ENCODE results near the gene ECM1. TPM values are rescaled to one million over a fixed set of nuclear protein-coding genes. Genes with fewer than 3 reads are reported as not detected.

ECM1 gene
- total RNA-seq, 1 experiment from 2014 or later = 1.4 TPM

- Mint-ChIP-seq H3K4me1 (peaks cover 10 to 20% of the 10 kb centered on the region in 2 experiments), H3K4me3 (no peak overlapping the region), H3K9me3 (no peaks in the 10 kb centered on the region), H3K27ac (no peak overlapping the region; a peak in 1 of 7 replicates), H3K27me3 (ENCODE audit: low read depth) (no peaks in the 10 kb centered on the region; the same call in 1 of the 2 replicates), H3K36me3 (ENCODE audit: insufficient read depth in 1 of 3, low read depth in 3 of 3) (no peaks in the 10 kb centered on the region)
- no peak overlapping the region for H2AFZ ChIP-seq (ENCODE audit: low read length)
- H4K8ac ChIP-seq (replicated peaks; ENCODE audit: insufficient read length, low read depth, low read length) = no peak overlapping the region
- no peaks in the 10 kb centered on the region for H3K79me2 ChIP-seq (ENCODE audit: insufficient read depth, low read length)
- no peak overlapping the region for H2BK120ac ChIP-seq (ENCODE audit: low read depth, low read length, poor library complexity, severe bottlenecking)
- no peak overlapping the region for H3T11ph ChIP-seq (ENCODE audit: low read length)
- H2BK15ac ChIP-seq (ENCODE audit: low read depth, low read length) = no peak overlapping the region
- DNase-seq = no peak
- no peak overlapping the region for H3K18ac ChIP-seq (ENCODE audit: insufficient read length, low read depth, low read length)
- H3K4me2 ChIP-seq (ENCODE audit: insufficient read depth, insufficient read length, low read length) = no peak overlapping the region
- H4K20me1 ChIP-seq (ENCODE audit: control insufficient read depth, insufficient read depth, insufficient read length) = no peaks in the 10 kb centered on the region
- H2AK5ac ChIP-seq (ENCODE audit: insufficient read length, low read length) = no peak overlapping the region
- H3K23me2 ChIP-seq (ENCODE audit: insufficient read length, low read depth, low read length, poor library complexity, severe bottlenecking) = no peaks in the 10 kb centered on the region
- no peak overlapping the region for H3K14ac ChIP-seq (ENCODE audit: insufficient read depth, low read length)
- no peak overlapping the region for H3K9ac ChIP-seq (ENCODE audit: extremely low read depth, insufficient read length, low read length)
- no peak overlapping the region for H3K56ac ChIP-seq (ENCODE audit: insufficient read length, low read depth, low read length)
- H4K91ac ChIP-seq (ENCODE audit: insufficient read length, low read depth, low read length) = no peak overlapping the region
- H3K27me3 ChIP-seq (ENCODE audit: insufficient read depth, low read length) = no peaks in the 10 kb centered on the region
- H3K4ac ChIP-seq (ENCODE audit: low read depth, low read length) = no peak overlapping the region
- H4K5ac ChIP-seq (ENCODE audit: insufficient read length, low read depth, low read length) = no peak overlapping the region
- no peak overlapping the region for H2BK5ac ChIP-seq (ENCODE audit: insufficient read length, low read length)
- WGBS (ENCODE audit: extremely low coverage, insufficient read length, low lambda C conversion rate) = no CpG with 5 or more reads among the region's 5 CpGs
- H2BK20ac ChIP-seq (ENCODE audit: low read depth, low read length, poor library complexity, severe bottlenecking) = no peak overlapping the region
- TF ChIP-seq, protein P1, sequence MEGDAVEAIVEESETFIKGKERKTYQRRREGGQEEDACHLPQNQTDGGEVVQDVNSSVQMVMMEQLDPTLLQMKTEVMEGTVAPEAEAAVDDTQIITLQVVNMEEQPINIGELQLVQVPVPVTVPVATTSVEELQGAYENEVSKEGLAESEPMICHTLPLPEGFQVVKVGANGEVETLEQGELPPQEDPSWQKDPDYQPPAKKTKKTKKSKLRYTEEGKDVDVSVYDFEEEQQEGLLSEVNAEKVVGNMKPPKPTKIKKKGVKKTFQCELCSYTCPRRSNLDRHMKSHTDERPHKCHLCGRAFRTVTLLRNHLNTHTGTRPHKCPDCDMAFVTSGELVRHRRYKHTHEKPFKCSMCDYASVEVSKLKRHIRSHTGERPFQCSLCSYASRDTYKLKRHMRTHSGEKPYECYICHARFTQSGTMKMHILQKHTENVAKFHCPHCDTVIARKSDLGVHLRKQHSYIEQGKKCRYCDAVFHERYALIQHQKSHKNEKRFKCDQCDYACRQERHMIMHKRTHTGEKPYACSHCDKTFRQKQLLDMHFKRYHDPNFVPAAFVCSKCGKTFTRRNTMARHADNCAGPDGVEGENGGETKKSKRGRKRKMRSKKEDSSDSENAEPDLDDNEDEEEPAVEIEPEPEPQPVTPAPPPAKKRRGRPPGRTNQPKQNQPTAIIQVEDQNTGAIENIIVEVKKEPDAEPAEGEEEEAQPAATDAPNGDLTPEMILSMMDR (conservative IDR thresholded peaks at IDR 0.05) = no peak
- H3K9me3 ChIP-seq (ENCODE audit: control insufficient read depth, low read depth, low read length) = no peaks in the 10 kb centered on the region
- H2BK12ac ChIP-seq (ENCODE audit: insufficient read length, low read depth, low read length) = no peak overlapping the region
- H3K4me1 ChIP-seq (ENCODE audit: insufficient read depth, low read length) = no peaks in the 10 kb centered on the region; the same call in 1 of the 2 replicates
- H3K23ac ChIP-seq (ENCODE audit: insufficient read length, low read depth, low read length) = no peak overlapping the region
- H3K79me1 ChIP-seq (ENCODE audit: insufficient read depth, low read depth, low read length, poor library complexity, severe bottlenecking) = no peaks in the 10 kb centered on the region
- no peak overlapping the region for H3K27ac ChIP-seq (ENCODE audit: insufficient read length, low read depth, low read length)
Measured at GRCh38 chr1:150532860-150533259, 25.0 kb downstream of the ECM1 start.

Measured in H9 (cell line).